ENCODE results near the gene ZSWIM5. TPM values are rescaled to one million over a fixed set of nuclear protein-coding genes. Genes with fewer than 3 reads are reported as not detected.

The ZSWIM5 gene
- total and polyA plus RNA-seq, 10 donors: 0.15 to 4.7 (median 2.7) TPM

GRCh38 chr1:45213892-45214291, 7.5 kb upstream of the ZSWIM5 start:
- intact Hi-C loops (cut with DNase I; ENCODE audit: low total_unique reads): no loop called here
- no peaks in the 10 kb centered on the region for H3K36me3 ChIP-seq
- no peaks in the 10 kb centered on the region for H3K9me3 ChIP-seq
- no peaks in the 10 kb centered on the region for H3K4me1 ChIP-seq
- no peak overlapping the region for H3K4me3 ChIP-seq
- TF ChIP-seq POLR2AphosphoS5 (IDR thresholded peaks at IDR 0.05) (no peak), CTCF (IDR thresholded peaks at IDR 0.05 in 8 of 11, conservative IDR thresholded peaks at IDR 0.05 in 3 of 11) (no peak), POLR2A (IDR thresholded peaks at IDR 0.05) (no peak)
- H3K27ac ChIP-seq: no peak overlapping the region
- WGBS, 5 donors: 75 to 96% (median 92%) methylated on average over 1 of the region's 1 CpG
- peaks cover 0 to 16% (median 0%) of the 10 kb centered on the region in 7 donors for H3K27me3 ChIP-seq (replicated peaks in 1 of 7)
- DNase-seq: no peak

GRCh38 chr1:45211076-45211475, 4.7 kb upstream of the ZSWIM5 start:
- WGBS, 5 donors: 67 to 77% (median 70%) methylated on average over 3 of the region's 3 CpGs
- Histone ChIP-seq H3K27me3 (replicated peaks in 1 of 7) (peaks cover 0 to 35% (median 0%) of the 10 kb centered on the region in 7 donors), H3K27ac (no peak overlapping the region), H3K4me3 (no peak overlapping the region), H3K4me1 (peaks cover 5 to 14% (median 9%) of the 10 kb centered on the region in 6 donors), H3K36me3 (no peaks in the 10 kb centered on the region), H3K9me3 (no peaks in the 10 kb centered on the region)
- intact Hi-C loops (cut with DNase I; ENCODE audit: low total_unique reads): no loop called here
- DNase-seq: no peak
- TF ChIP-seq CTCF (IDR thresholded peaks at IDR 0.05 in 8 of 11, conservative IDR thresholded peaks at IDR 0.05 in 3 of 11) (no peak), POLR2AphosphoS5 (IDR thresholded peaks at IDR 0.05) (no peak), POLR2A (IDR thresholded peaks at IDR 0.05) (no peak)

DNA sequence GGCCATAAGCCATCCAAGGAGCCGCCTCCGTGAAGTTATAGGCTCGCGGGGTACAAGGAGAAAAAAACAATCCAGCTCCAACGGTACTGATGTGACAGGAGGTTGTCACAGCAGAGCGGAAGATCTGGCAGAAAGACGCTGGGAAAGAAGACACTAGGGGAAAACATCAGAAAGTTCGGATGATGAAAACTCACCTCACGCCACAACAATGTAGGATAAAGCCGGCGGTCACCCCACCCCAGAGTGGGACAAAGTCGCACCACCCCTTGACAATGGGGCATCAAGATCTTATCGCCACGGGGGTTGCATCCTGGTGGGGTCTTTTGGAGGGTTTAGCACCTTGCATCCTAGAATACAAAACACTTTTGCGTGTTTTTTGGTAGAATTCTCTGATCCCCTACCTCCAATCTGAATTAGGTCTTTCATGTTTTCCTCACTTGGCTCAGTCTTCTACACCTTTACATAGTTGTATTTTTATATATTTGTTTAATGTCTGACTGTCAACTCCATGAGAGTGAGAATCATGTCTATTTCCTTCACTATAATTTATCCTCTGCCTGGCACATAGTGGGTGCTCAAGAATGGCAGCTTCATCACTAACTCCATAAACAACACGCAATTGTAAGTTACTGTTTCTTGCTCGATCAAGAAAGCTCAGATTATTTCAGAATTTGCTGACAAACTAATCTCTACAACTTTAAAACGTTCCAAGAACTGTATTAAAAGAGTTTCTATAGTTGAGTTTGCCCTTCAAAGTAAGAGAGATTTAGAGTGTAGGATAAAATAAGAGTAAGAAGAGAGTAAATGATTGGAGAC, 611 bp upstream of the ZSWIM5 start:
- no peaks in the 10 kb centered on the region for H3K36me3 ChIP-seq
- intact Hi-C loops (cut with DNase I; ENCODE audit: low total_unique reads): loop anchor here (5.0 kb wide), 1 partner anchor 185 kb away; no protein-coding TSS in a partner anchor
- DNase-seq: no peak
- peak overlapping the region; percentile 38 to 90 (median 86) for H3K27ac ChIP-seq
- peak overlapping the region; percentile 77 to 97 (median 89) for H3K4me3 ChIP-seq
- no peaks in the 10 kb centered on the region for H3K9me3 ChIP-seq
- H3K4me1 ChIP-seq: peaks cover 5 to 30% (median 26%) of the 10 kb centered on the region in 6 donors
- H3K27me3 ChIP-seq (replicated peaks in 1 of 7): peaks cover 0 to 49% (median 4%) of the 10 kb centered on the region in 7 donors
- WGBS, 5 donors: 12 to 15% (median 12%) methylated on average over 18 of the region's 18 CpGs
- TF ChIP-seq POLR2AphosphoS5 (IDR thresholded peaks at IDR 0.05) (no peak), POLR2A (IDR thresholded peaks at IDR 0.05) (no peak), CTCF (IDR thresholded peaks at IDR 0.05 in 8 of 11, conservative IDR thresholded peaks at IDR 0.05 in 3 of 11) (no peak)
